Left renal pelvis (tissue), 4 donors: ENCODE results near the gene WNK4. TPM values are rescaled to one million over a fixed set of nuclear protein-coding genes. Genes with fewer than 3 reads are reported as not detected.
A peak's percentile ranks its signal among the peaks of the same experiment; 100 is the strongest.

Source experiments
- DNase-seq, 4 donors: peaks; one replicate each; pipeline ENCODE4 v3.0.0-alpha.2; 2013; ENCODE audit warnings: low read depth in 4 of 4, low spot score in 3 of 4
- polyA plus RNA-seq, 4 donors: library from polyadenylated mRNA; unstranded; fragments of 120-200 nt; gene quantifications; one replicate each; pipeline ENCODE4 v1.2.1, GENCODE V29; 2013; ENCODE audit not compliant: insufficient read length in 4 of 4

The WNK4 gene
- polyA plus RNA-seq, 4 donors: 3.5 to 14.8 (median 12.5) TPM

GRCh38 chr17:42832934-42833766 is 52.7 kb downstream of the WNK4 start, which contains the start of gene PSME3:
Gene PSME3, plus strand, starts transcription at chr17:42833397. Its CDS starts 235 bp downstream, at chr17:42833632.
- peak; percentile 66 to 83 (median 78) for DNase-seq

GRCh38 chr17:42833767-42834422 is 53.5 kb downstream of the WNK4 start:
- no peak for DNase-seq

GRCh38 chr17:42835732-42836131 is 55.3 kb downstream of the WNK4 start:
- no peak for DNase-seq

- DNase-seq: no peak
Measured at GRCh38 chr17:42841975-42842685, 61.7 kb downstream of the WNK4 start.

DNA sequence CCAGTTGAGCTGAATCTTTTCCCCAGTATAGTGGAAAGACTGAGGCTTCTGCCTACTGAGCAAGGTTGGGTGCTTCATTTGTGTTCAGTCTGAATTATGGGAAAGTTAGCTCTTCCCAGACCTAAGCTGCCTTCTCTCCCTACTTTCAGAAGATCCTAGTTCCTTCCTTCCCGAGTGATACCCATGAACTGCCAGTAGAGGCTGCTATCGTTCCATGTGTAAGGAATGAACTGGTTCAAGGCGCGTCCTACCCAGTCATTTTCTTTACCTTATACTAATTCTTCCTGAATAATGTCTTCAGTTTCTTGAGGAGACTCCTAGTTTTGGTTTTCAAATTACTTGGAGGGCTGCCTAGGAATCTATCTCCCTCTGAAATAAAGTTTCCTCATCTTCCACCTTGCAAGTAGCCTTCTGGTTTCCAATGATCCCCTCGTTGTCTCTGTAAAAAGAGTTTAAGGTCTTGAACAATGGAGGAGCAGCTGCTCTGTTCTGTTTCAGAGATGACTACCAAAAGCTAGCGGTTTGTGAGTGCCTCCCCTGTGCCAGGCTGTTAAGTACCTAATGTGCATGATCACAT is 63.0 kb downstream of the WNK4 start:
- no peak for DNase-seq

DNA sequence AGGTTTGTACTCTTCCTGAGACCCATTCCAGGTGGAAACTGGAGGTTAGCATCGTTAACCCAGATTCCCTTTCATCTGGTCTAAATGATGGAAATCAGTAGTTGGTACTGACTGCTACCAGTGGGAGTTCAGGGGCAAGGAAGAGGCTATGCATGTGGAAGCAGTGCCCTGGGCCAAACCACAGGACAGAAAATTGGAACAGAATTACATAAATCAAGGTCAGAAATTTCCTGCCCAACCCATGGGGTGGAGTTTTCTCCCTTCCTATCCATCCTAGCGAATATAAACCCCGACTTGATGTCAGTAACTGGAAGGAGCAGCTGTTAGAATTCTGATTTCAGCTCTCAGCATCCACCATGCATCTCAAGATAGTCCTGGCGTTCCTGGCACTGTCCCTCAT is 63.9 kb downstream of the WNK4 start, which contains the start of gene AOC2:
TSS of gene AOC2 (plus strand) at position 310 of the 400 bp plus-strand sequence. CDS start at position 357, 47 bp downstream.
- no peak for DNase-seq

DNA sequence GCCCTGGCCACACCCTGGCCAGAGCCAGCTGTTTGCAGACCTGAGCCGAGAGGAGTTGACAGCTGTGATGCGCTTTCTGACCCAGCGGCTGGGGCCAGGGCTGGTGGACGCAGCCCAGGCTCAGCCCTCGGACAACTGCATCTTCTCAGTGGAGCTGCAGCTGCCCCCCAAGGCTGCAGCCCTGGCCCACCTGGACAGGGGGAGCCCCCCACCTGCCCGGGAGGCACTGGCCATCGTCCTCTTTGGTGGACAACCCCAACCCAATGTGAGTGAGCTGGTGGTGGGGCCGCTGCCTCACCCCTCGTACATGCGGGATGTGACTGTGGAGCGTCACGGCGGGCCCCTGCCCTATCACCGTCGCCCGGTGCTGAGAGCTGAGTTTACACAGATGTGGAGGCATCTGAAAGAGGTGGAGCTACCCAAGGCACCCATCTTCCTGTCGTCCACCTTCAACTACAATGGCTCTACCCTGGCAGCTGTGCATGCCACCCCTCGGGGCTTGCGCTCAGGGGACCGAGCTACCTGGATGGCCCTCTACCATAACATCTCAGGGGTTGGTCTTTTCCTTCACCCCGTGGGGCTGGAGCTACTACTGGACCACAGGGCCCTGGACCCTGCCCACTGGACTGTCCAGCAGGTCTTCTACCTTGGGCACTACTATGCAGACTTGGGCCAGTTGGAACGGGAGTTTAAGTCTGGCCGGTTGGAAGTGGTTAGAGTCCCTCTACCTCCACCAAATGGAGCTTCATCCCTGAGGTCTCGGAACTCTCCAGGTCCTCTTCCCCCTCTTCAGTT is 64.5 kb downstream of the WNK4 start:
- no peak for DNase-seq

DNA sequence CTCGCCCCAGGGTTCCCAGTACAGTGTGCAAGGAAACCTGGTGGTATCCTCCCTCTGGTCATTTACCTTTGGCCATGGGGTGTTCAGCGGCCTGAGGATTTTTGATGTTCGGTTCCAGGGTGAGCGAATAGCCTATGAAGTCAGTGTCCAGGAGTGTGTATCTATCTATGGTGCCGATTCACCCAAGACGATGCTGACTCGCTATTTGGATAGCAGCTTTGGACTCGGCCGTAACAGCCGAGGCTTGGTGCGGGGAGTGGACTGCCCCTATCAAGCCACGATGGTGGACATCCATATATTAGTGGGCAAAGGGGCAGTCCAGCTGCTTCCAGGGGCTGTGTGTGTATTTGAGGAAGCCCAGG is 65.1 kb downstream of the WNK4 start:
- DNase-seq: no peak

DNA sequence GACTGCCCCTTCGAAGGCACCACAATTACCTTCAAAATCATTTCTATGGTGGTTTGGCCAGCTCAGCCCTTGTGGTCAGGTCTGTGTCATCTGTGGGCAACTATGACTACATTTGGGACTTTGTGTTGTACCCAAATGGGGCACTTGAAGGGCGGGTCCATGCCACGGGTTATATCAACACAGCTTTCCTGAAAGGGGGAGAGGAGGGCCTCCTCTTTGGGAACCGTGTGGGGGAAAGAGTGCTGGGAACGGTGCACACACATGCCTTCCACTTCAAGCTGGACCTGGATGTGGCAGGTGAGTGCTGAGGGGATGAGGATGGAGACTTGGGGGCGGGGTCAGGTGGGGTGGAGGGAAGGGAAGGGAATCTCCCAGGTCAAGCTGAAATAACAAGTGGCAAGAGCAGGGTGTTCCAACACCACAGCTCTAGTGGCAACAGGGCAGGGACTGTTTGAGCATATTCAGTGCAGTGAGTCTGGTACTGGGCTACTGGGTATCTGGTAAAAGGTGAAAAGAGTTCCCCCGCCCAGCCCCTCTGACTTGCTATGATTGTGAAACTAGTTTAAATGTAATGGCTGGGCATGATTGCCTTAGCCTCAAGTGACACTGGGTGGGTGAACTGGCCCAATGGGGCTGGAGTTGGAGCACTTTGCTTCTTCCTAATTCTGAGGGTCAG is 65.6 kb downstream of the WNK4 start:
- DNase-seq: no peak

Other genes starting within 250 kb of the WNK4 start
- gene NAGLU, start 244.4 kb upstream of the WNK4 start, polyA plus RNA-seq: 10 to 100 TPM; 18.2 to 30.7 (median 19.8) TPM
- gene HSD17B1, start 227.7 kb upstream of the WNK4 start, polyA plus RNA-seq: 1 to 10 TPM; 2.2 to 5.8 (median 3.5) TPM
- gene COASY, start 218.5 kb upstream of the WNK4 start, polyA plus RNA-seq: 10 to 100 TPM; 31.8 to 67.0 (median 48.0) TPM
- gene MLX, start 213.5 kb upstream of the WNK4 start, polyA plus RNA-seq: 10 to 100 TPM; 33.5 to 41.3 (median 36.0) TPM
- 10 to 100 TPM; 14.3 to 21.8 (median 18.6) TPM for gene PSMC3IP, start 202.9 kb upstream of the WNK4 start, polyA plus RNA-seq
- gene RETREG3, start 171.2 kb upstream of the WNK4 start, polyA plus RNA-seq: 10 to 100 TPM; 38.0 to 58.7 (median 46.7) TPM
- 10 to 100 TPM; 32.6 to 57.1 (median 52.7) TPM for gene TUBG1, start 170.9 kb upstream of the WNK4 start, polyA plus RNA-seq
- 10 to 100 TPM; 18.7 to 35.6 (median 28.6) TPM for gene TUBG2, start 121.3 kb upstream of the WNK4 start, polyA plus RNA-seq
- 10 to 100 TPM; 12.1 to 22.9 (median 17.7) TPM for gene PLEKHH3, start 103.6 kb upstream of the WNK4 start, polyA plus RNA-seq
- 1 to 10 TPM in 3 of 4 donors, under 1 TPM in 1; 0.74 to 2.4 (median 1.6) TPM for gene CCR10, start 98.8 kb upstream of the WNK4 start, polyA plus RNA-seq
- gene CNTNAP1, start 98.1 kb upstream of the WNK4 start, polyA plus RNA-seq: 10 to 100 TPM in 2 of 4 donors, 1 to 10 TPM in 2; 8.1 to 27.7 (median 9.5) TPM
- 10 to 100 TPM; 30.8 to 64.0 (median 45.3) TPM for gene EZH1, start 35.6 kb upstream of the WNK4 start, polyA plus RNA-seq
- gene RAMP2, start 19.4 kb upstream of the WNK4 start, polyA plus RNA-seq: 100 to 1,000 TPM in 2 of 4 donors, 10 to 100 TPM in 2; 92.1 to 140 (median 100) TPM
- gene VPS25, start 7.2 kb upstream of the WNK4 start, polyA plus RNA-seq: 10 to 100 TPM; 56.7 to 93.6 (median 83.4) TPM
- 100 to 1,000 TPM in 3 of 4 donors, 10 to 100 TPM in 1; 59.1 to 167 (median 159) TPM for gene COA3, start 18.1 kb downstream of the WNK4 start, polyA plus RNA-seq
- 1 to 10 TPM; 1.4 to 3.6 (median 2.3) TPM for gene CNTD1, start 18.3 kb downstream of the WNK4 start, polyA plus RNA-seq
- 10 to 100 TPM; 51.1 to 84.0 (median 68.3) TPM for gene BECN1, start 43.7 kb downstream of the WNK4 start, polyA plus RNA-seq
- 100 to 1,000 TPM in 2 of 4 donors, 10 to 100 TPM in 2; 72.1 to 114 (median 103) TPM for gene PSME3, start 52.8 kb downstream of the WNK4 start, polyA plus RNA-seq
- 1 to 10 TPM in 3 of 4 donors, under 1 TPM in 1; 0.79 to 1.9 (median 1.5) TPM for gene AOC2, start 64.0 kb downstream of the WNK4 start, polyA plus RNA-seq
- 10 to 100 TPM in 1 of 4 donors, 1 to 10 TPM in 3; 4.4 to 13.8 (median 6.6) TPM for gene AOC3, start 70.6 kb downstream of the WNK4 start, polyA plus RNA-seq
- gene G6PC1, start 120.2 kb downstream of the WNK4 start, polyA plus RNA-seq: 1 to 10 TPM in 3 of 4 donors, under 1 TPM in 1; 0.52 to 6.1 (median 4.0) TPM
- gene AARSD1, start 183.8 kb downstream of the WNK4 start, polyA plus RNA-seq: 10 to 100 TPM; 47.7 to 85.9 (median 54.9) TPM
- gene PTGES3L, start 199.5 kb downstream of the WNK4 start, polyA plus RNA-seq: 1 to 10 TPM in 3 of 4 donors, under 1 TPM in 1; 1.00 to 3.0 (median 1.9) TPM
- 10 to 100 TPM in 3 of 4 donors, 1 to 10 TPM in 1; 8.3 to 17.6 (median 15.9) TPM for gene RUNDC1, start 200.0 kb downstream of the WNK4 start, polyA plus RNA-seq
- 1,000 to 10,000 TPM; 1,424 to 1,561 (median 1,476) TPM for gene RPL27, start 217.8 kb downstream of the WNK4 start, polyA plus RNA-seq
- 10 to 100 TPM in 3 of 4 donors, 1 to 10 TPM in 1; 9.1 to 12.9 (median 11.1) TPM for gene IFI35, start 226.2 kb downstream of the WNK4 start, polyA plus RNA-seq
- 100 to 1,000 TPM; 107 to 136 (median 121) TPM for gene VAT1, start 241.8 kb downstream of the WNK4 start, polyA plus RNA-seq
- gene RND2, start 244.6 kb downstream of the WNK4 start, polyA plus RNA-seq: 1 to 10 TPM; 2.2 to 3.7 (median 3.2) TPM